Measurements from ENCODE around the gene HEXIM2. TPM values are rescaled to one million over a fixed set of nuclear protein-coding genes. Genes with fewer than 3 reads are reported as not detected.

The HEXIM2 gene
- total RNA-seq, 4 donors from 2014 or later: 3.8 to 11.1 (median 8.6) TPM

DNA sequence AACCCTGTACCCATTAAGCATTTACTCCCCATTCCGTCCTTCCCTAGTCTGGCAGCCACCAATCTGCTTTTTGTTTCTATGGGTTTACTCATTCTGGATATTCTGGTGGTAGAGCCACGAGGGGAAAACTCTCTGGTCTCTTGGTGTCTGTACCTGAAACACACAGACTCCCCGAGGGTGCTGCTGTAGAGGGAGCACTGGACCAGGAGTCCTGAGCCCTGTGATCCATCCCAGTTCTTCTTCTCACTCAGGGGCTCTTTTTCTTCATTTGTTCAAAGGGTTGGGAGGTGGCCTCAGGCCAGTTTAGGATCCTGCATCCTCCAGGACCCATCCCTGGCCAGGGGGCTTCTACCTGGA lies 14.1 kb downstream of the HEXIM2 start:
- Histone ChIP-seq H3K4me1 (peaks cover 0 to 49% (median 37%) of the 10 kb centered on the region in 3 donors), H3K36me3 (no peaks in the 10 kb centered on the region), H3K27me3 (no peaks in the 10 kb centered on the region), H3K27ac (peak overlapping the region; percentile 27 to 82 (median 72)), H3K9me3 (no peaks in the 10 kb centered on the region), H3K4me3 (no peak overlapping the region)
- ATAC-seq: no peak
- TF ChIP-seq POLR2A (IDR thresholded peaks at IDR 0.05): no peak
- TF ChIP-seq POLR2AphosphoS5 (IDR thresholded peaks at IDR 0.05): no peak
- TF ChIP-seq, protein P1, sequence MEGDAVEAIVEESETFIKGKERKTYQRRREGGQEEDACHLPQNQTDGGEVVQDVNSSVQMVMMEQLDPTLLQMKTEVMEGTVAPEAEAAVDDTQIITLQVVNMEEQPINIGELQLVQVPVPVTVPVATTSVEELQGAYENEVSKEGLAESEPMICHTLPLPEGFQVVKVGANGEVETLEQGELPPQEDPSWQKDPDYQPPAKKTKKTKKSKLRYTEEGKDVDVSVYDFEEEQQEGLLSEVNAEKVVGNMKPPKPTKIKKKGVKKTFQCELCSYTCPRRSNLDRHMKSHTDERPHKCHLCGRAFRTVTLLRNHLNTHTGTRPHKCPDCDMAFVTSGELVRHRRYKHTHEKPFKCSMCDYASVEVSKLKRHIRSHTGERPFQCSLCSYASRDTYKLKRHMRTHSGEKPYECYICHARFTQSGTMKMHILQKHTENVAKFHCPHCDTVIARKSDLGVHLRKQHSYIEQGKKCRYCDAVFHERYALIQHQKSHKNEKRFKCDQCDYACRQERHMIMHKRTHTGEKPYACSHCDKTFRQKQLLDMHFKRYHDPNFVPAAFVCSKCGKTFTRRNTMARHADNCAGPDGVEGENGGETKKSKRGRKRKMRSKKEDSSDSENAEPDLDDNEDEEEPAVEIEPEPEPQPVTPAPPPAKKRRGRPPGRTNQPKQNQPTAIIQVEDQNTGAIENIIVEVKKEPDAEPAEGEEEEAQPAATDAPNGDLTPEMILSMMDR (IDR thresholded peaks at IDR 0.05): no peak
- no peak for TF ChIP-seq EP300 (IDR thresholded peaks at IDR 0.05)
- WGBS, 2 donors (ENCODE audit: low coverage in 1 of 2): 85 to 94% methylated on average over 1 to 2 of the region's 3 CpGs

DNA sequence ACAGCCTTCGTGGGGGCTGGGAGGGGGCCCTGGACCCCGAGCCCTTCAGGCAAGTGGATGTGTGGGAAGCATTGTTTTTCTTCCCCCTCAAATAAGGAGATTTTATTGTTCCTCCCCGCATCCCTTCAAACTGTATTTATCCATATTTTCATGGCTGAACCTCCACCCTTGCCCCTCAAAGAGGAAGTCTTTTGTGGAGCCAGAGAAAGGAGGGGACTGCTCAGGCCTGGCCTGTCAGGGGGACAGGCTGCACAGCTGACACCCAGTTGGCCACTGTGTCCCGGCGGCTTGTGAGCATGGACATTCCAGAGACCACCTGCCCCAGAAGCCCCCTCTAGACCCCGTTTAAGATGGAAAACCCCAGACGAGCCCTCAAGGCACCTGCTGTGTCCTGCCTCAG lies 15.9 kb downstream of the HEXIM2 start:
- TF ChIP-seq POLR2A (IDR thresholded peaks at IDR 0.05): no peak
- no peak for TF ChIP-seq POLR2AphosphoS5 (IDR thresholded peaks at IDR 0.05)
- no peak for TF ChIP-seq EP300 (IDR thresholded peaks at IDR 0.05)
- TF ChIP-seq, protein P1 (IDR thresholded peaks at IDR 0.05): no peak
- no peak for ATAC-seq
- Histone ChIP-seq H3K4me3 (no peak overlapping the region), H3K36me3 (no peaks in the 10 kb centered on the region), H3K4me1 (peaks cover 0 to 31% (median 19%) of the 10 kb centered on the region in 3 donors), H3K27me3 (no peaks in the 10 kb centered on the region), H3K9me3 (no peaks in the 10 kb centered on the region), H3K27ac (peak overlapping the region in 1 of 4 donors; percentile 74)
- WGBS, 2 donors (ENCODE audit: low coverage in 1 of 2): 80 to 100% methylated on average over 1 of the region's 7 CpGs

DNA sequence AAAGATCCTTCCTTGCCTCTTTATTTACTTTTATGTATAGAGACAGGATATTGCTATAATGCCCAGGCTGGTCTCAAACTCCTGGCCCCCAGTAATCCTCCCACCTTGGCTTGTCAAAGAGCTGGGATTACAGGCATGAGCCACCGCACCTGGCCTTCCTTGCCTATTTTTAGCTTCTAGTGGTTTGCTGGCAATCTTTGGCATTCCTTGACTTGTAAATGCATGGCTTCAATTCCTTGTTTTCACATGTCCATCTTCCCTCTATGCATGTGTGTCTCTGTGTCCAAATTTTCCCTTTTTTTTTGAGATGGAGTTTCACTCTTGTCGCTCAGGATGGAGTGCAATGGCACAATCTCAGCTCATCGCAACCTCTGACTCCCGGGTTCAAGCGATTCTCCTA lies 22.5 kb downstream of the HEXIM2 start:
- Histone ChIP-seq H3K36me3 (no peaks in the 10 kb centered on the region), H3K4me3 (no peak overlapping the region), H3K27me3 (no peaks in the 10 kb centered on the region), H3K9me3 (no peaks in the 10 kb centered on the region), H3K4me1 (no peaks in the 10 kb centered on the region), H3K27ac (no peak overlapping the region)
- ATAC-seq: no peak
- no peak for TF ChIP-seq POLR2AphosphoS5 (IDR thresholded peaks at IDR 0.05)
- TF ChIP-seq, protein P1 (IDR thresholded peaks at IDR 0.05): no peak
- no peak for TF ChIP-seq EP300 (IDR thresholded peaks at IDR 0.05)
- no peak for TF ChIP-seq POLR2A (IDR thresholded peaks at IDR 0.05)
- WGBS, 2 donors (ENCODE audit: low coverage in 1 of 2): 82 to 93% methylated on average over 1 to 5 of the region's 5 CpGs

DNA sequence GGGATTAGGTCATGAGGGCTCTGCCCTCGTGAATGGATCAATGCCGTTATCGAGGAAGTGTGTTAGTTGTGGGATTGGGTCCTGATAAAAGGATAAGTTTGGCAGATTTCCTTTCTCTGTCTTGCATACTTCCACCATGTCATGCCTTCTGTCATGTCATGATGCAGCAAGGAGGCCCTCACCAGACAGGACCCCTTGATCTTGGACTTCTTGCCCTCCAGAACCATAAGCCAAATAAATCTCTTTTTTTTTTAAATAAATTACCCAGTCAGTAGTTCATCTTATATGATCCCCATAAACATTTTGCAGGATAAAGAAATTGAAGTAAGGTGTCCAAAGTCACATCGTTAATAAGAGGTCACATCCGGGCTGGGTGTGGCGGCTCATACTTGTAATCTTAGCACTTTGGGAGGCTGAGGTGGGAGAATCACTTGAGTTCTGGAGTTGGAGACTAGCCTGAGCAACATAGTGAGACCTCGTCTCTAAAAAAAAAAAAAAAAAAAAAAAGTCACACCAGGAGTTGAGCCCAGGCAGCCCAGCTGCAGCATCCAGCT lies 25.2 kb downstream of the HEXIM2 start:
- no peaks in the 10 kb centered on the region for H3K36me3 ChIP-seq
- TF ChIP-seq POLR2AphosphoS5 (IDR thresholded peaks at IDR 0.05): no peak
- TF ChIP-seq EP300 (IDR thresholded peaks at IDR 0.05): no peak
- TF ChIP-seq POLR2A (IDR thresholded peaks at IDR 0.05): no peak
- TF ChIP-seq, protein P1 (IDR thresholded peaks at IDR 0.05): no peak
- H3K27me3 ChIP-seq: no peaks in the 10 kb centered on the region
- no peak overlapping the region for H3K27ac ChIP-seq
- no peaks in the 10 kb centered on the region for H3K4me1 ChIP-seq
- H3K4me3 ChIP-seq: no peak overlapping the region
- no peaks in the 10 kb centered on the region for H3K9me3 ChIP-seq
- ATAC-seq: no peak
- WGBS, 2 donors (ENCODE audit: low coverage in 1 of 2): 63 to 64% methylated on average over 3 to 5 of the region's 7 CpGs

DNA sequence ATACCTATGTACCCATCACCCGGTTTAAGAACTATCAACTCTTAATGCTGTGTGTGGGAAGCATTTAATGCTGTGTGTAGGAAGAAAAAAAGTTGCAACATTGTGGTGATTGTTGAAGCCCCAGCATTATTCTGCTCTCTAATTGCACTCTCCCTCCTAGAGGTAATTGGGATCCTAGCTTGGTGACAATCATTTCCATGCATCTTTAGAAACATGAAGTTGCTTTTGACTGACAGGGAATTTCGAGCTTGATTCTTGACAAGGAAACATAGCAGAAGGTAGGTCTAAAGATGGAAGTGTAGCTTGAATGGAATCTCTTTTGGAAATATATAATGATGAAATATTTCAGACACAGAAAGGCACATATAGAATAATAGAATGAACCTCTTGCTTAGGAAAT lies 27.3 kb downstream of the HEXIM2 start:
- H3K36me3 ChIP-seq: no peaks in the 10 kb centered on the region
- no peak overlapping the region for H3K27ac ChIP-seq
- H3K4me1 ChIP-seq: no peaks in the 10 kb centered on the region
- no peak for ATAC-seq
- no peaks in the 10 kb centered on the region for H3K9me3 ChIP-seq
- H3K27me3 ChIP-seq: no peaks in the 10 kb centered on the region
- TF ChIP-seq, protein P1 (IDR thresholded peaks at IDR 0.05): no peak
- no peak for TF ChIP-seq POLR2A (IDR thresholded peaks at IDR 0.05)
- no peak for TF ChIP-seq EP300 (IDR thresholded peaks at IDR 0.05)
- no peak for TF ChIP-seq POLR2AphosphoS5 (IDR thresholded peaks at IDR 0.05)
- no peak overlapping the region for H3K4me3 ChIP-seq
- WGBS, 2 donors (ENCODE audit: low coverage in 1 of 2): 71 to 100% methylated on average over 1 to 2 of the region's 2 CpGs

Measured in gastroesophageal sphincter (tissue), 4 donors.